Fibroblast of lung (primary cell): ENCODE results near the gene EXO1.

Experiments used
- EZH2 ChIP-seq: IDR thresholded peaks from 2 replicates; pipeline ENCODE4 v1.5.1; 2012; ENCODE audit warnings: low read length, control low read depth, mild to moderate bottlenecking; ENCODE audit errors: missing control alignments
- TF ChIP-seq, protein P1 (sequence below), 2 donors: IDR thresholded peaks in 1 of 2; conservative IDR thresholded peaks in 1 of 2; 1 replicate in 1 of 2; 2 replicates in 1 of 2; pipeline ENCODE4 v1.5.1; 2011 to 2012; ENCODE audit warnings: low read length in 2 of 2, control low read depth in 1 of 2, inconsistent platforms in 1 of 2, low read depth in 1 of 2, mild to moderate bottlenecking in 1 of 2

DNA sequence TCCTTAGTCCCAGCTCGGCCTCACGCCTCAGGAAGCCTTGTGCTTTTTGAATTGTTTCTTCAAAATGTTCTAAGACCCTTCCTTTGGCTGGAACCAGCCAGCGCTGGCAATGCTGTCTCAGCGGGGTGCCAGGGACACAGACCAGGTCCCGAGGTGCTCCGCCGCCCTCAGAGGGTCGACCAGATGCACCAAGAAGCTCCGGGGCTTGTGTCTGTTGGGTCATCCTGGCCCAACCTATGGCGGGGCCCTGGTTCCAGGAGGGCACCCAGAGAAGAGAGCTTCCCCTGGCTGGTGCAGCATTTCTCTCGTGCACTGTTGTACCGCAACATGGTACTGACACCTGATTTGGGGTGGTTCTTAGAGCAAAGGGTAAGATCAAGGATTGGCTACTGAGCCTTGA is 69.5 kb downstream of the EXO1 start:
- TF ChIP-seq EZH2: no peak
- TF ChIP-seq, protein P1, sequence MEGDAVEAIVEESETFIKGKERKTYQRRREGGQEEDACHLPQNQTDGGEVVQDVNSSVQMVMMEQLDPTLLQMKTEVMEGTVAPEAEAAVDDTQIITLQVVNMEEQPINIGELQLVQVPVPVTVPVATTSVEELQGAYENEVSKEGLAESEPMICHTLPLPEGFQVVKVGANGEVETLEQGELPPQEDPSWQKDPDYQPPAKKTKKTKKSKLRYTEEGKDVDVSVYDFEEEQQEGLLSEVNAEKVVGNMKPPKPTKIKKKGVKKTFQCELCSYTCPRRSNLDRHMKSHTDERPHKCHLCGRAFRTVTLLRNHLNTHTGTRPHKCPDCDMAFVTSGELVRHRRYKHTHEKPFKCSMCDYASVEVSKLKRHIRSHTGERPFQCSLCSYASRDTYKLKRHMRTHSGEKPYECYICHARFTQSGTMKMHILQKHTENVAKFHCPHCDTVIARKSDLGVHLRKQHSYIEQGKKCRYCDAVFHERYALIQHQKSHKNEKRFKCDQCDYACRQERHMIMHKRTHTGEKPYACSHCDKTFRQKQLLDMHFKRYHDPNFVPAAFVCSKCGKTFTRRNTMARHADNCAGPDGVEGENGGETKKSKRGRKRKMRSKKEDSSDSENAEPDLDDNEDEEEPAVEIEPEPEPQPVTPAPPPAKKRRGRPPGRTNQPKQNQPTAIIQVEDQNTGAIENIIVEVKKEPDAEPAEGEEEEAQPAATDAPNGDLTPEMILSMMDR (conservative IDR thresholded peaks at IDR 0.05 in 1 of 2, IDR thresholded peaks at IDR 0.05 in 1 of 2; ENCODE audit: low read depth in 1 of 2, low read length in 2 of 2): no peak
